ENCODE results near the gene EPHB1.

GRCh38 chr3:134827213-134827612 is 32.2 kb downstream of the EPHB1 start:
- TF ChIP-seq, protein P1, sequence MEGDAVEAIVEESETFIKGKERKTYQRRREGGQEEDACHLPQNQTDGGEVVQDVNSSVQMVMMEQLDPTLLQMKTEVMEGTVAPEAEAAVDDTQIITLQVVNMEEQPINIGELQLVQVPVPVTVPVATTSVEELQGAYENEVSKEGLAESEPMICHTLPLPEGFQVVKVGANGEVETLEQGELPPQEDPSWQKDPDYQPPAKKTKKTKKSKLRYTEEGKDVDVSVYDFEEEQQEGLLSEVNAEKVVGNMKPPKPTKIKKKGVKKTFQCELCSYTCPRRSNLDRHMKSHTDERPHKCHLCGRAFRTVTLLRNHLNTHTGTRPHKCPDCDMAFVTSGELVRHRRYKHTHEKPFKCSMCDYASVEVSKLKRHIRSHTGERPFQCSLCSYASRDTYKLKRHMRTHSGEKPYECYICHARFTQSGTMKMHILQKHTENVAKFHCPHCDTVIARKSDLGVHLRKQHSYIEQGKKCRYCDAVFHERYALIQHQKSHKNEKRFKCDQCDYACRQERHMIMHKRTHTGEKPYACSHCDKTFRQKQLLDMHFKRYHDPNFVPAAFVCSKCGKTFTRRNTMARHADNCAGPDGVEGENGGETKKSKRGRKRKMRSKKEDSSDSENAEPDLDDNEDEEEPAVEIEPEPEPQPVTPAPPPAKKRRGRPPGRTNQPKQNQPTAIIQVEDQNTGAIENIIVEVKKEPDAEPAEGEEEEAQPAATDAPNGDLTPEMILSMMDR (IDR thresholded peaks at IDR 0.05) = no peak
- no peak for TF ChIP-seq POLR2A (IDR thresholded peaks at IDR 0.05)
- no peak for TF ChIP-seq POLR2AphosphoS5 (IDR thresholded peaks at IDR 0.05)
